K562 (cell line): ENCODE data around the gene CMAS. TPM values are rescaled to one million over a fixed set of nuclear protein-coding genes. Genes with fewer than 3 reads are reported as not detected.

Source experiments
- ETV5 ChIP-seq: sonication (generic); formaldehyde crosslinking; IDR thresholded peaks from 2 replicates; pipeline ENCODE4 v1.4.0; 2020; ENCODE audit warnings: low read depth, mild to moderate bottlenecking, missing genetic modification reagents
- GATAD2B ChIP-seq: fragments of 450-650 bp; IDR thresholded peaks from 2 replicates; pipeline ENCODE4 v1.6.1; 2017; ENCODE audit warnings: mild to moderate bottlenecking, borderline replicate concordance
- HDGF ChIP-seq: fragments of 450-650 bp; IDR thresholded peaks from 2 replicates; pipeline ENCODE4 v1.6.1; 2016
- HLTF ChIP-seq: fragments of 450-650 bp; IDR thresholded peaks from 2 replicates; pipeline ENCODE4 v1.6.1; 2016
- HNRNPL ChIP-seq: fragments of 200-400 bp; formaldehyde crosslinking; IDR thresholded peaks from 2 replicates; pipeline ENCODE4 v1.6.1; 2017; ENCODE audit warnings: low read depth, mild to moderate bottlenecking, low read length
- NCOA1 ChIP-seq: fragments of 450-650 bp; IDR thresholded peaks from 2 replicates; pipeline ENCODE4 v1.6.1; 2016; ENCODE audit warnings: low read depth
- NELFE ChIP-seq: IDR thresholded peaks from 2 replicates; pipeline ENCODE4 v1.6.1; 2011; ENCODE audit warnings: mild to moderate bottlenecking; ENCODE audit not compliant: insufficient read depth, insufficient read length
- POU5F1 ChIP-seq: fragments of 150-350 bp; IDR thresholded peaks from 2 replicates; pipeline ENCODE4 v1.6.1; 2014; ENCODE audit warnings: borderline replicate concordance, low read length, low read depth, mild to moderate bottlenecking; ENCODE audit not compliant: partially characterized antibody
- SIN3B ChIP-seq: fragments of 450-650 bp; IDR thresholded peaks from 2 replicates; pipeline ENCODE4 v1.6.1; 2017; ENCODE audit warnings: low read depth, mild to moderate bottlenecking, moderate library complexity
- SP2 ChIP-seq: IDR thresholded peaks from 2 replicates; pipeline ENCODE4 v1.6.1; 2011; ENCODE audit warnings: mild to moderate bottlenecking, low read depth, low read length, moderate library complexity; ENCODE audit not compliant: poor library complexity, severe bottlenecking; ENCODE audit errors: extremely low read depth
- YY1 ChIP-seq, 3 experiments: IDR thresholded peaks; 2 replicates each; pipeline ENCODE4 v1.6.1; 2011; ENCODE audit warnings: low read length in 2 of 3, mild to moderate bottlenecking in 2 of 3, moderate library complexity in 2 of 3, borderline replicate concordance in 1 of 3, control low read depth in 1 of 3, low read depth in 1 of 3; ENCODE audit not compliant: insufficient read depth in 3 of 3, insufficient replicate concordance in 2 of 3, control insufficient read depth in 1 of 3, insufficient read length in 1 of 3; ENCODE audit errors: extremely low read depth in 1 of 3
- ZBTB8A ChIP-seq: fragments of 450-650 bp; IDR thresholded peaks from 2 replicates; pipeline ENCODE4 v1.6.1; 2018; ENCODE audit warnings: mild to moderate bottlenecking, moderate library complexity; ENCODE audit not compliant: partially characterized antibody
- ZEB2 ChIP-seq: fragments of 450-650 bp; IDR thresholded peaks from 2 replicates; pipeline ENCODE4 v1.6.1; 2016
- polyA plus RNA-seq, 8 experiments: library from polyadenylated mRNA; depleted of rRNA in 4 of 8; stranded (reverse) in 5 of 8; unstranded in 3 of 8; fragments of >200 nt; fragmentation: Nextera tagmentation in 2 of 8; fragmentation: Illumina TruSeq in 1 of 8; extraction: Ambion mirVana in 2 of 8; extraction: Trizol in 1 of 8; gene quantifications; 2 replicates each; pipeline versions ENCODE4 v1.2.1 to v1.2.3, GENCODE V29; 2011 to 2014; ENCODE audit warnings: inconsistent platforms in 1 of 8, missing spikeins in 1 of 8
- total RNA-seq, 7 experiments: library from RNA; depleted of rRNA in 6 of 7; stranded (reverse); fragments of >200 nt in 6 of 7; fragmentation: Illumina TruSeq in 2 of 7; extraction: Trizol in 2 of 7; gene quantifications; 2 replicates each; pipeline versions ENCODE4 v1.2.1 to v1.2.3, GENCODE V29; 2011 to 2021; ENCODE audit warnings: low replicate concordance in 1 of 7
- TF ChIP-seq, protein P1 (sequence below): fragments of 250-450 bp; sonication (Bioruptor Pico); IDR thresholded peaks from 2 replicates; pipeline ENCODE4 v1.6.1; 2021; ENCODE audit warnings: mild to moderate bottlenecking
- TF ChIP-seq, protein P2 (sequence below): fragments of 250-450 bp; sonication (Bioruptor Pico); IDR thresholded peaks from 2 replicates; pipeline ENCODE4 v1.9.0; 2021; ENCODE audit warnings: mild to moderate bottlenecking, inconsistent platforms
- TF ChIP-seq, protein P3 (sequence below): sonication (generic); formaldehyde crosslinking; IDR thresholded peaks from 2 replicates; pipeline ENCODE4 v1.8.0; 2023; ENCODE audit warnings: mild to moderate bottlenecking, missing genetic modification reagents
- TF ChIP-seq, protein P4 (sequence below), 2 experiments: IDR thresholded peaks; 2 replicates each; pipeline ENCODE4 v1.6.1; 2012; ENCODE audit warnings: improper control_type of control experiment in 2 of 2, low read depth in 2 of 2, low read length in 2 of 2, borderline replicate concordance in 1 of 2

The CMAS gene
- total and polyA plus RNA-seq, 9 of the 15 experiments (the other 6 are each of a cell fraction or from before 2014, with no cell fraction given): 29.7 to 108 (median 65.3) TPM

DNA sequence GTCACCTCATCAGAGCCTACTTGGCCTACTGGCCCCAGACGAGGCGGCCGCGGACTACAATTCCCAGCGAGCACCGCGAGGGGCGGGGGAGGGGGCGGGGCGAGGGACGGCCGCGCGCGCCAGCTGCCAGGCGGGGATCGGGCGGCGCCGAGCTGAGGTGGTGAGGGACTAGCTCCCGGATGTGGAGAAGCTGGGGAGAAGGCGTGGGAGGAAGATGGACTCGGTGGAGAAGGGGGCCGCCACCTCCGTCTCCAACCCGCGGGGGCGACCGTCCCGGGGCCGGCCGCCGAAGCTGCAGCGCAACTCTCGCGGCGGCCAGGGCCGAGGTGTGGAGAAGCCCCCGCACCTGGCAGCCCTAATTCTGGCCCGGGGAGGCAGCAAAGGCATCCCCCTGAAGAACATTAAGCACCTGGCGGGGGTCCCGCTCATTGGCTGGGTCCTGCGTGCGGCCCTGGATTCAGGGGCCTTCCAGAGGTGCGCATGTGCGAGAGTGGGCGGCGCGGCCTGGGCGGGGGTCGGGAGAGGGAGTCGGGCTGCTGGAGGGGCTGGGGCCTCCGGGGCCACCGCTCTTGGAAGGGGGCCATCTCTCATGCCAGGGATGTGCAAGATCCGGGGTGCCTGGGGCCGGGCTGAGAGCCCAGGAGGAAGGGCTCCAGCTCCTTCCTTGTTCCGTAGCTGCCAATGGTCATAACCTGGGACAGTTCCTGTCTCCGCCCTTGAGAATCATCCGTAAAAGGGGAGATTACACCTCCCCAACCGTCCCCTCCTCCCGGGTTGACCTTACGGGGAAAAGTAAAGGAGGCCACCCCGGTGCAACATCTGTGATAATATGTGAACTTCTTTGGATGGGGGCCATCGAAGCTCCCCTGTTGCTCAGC is at the start of gene CMAS (continued):
- TF ChIP-seq, protein P1, sequence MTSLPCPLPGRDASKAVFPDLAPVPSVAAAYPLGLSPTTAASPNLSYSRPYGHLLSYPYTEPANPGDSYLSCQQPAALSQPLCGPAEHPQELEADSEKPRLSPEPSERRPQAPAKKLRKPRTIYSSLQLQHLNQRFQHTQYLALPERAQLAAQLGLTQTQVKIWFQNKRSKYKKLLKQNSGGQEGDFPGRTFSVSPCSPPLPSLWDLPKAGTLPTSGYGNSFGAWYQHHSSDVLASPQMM (CRISPR knock-in tag): no peak
- TF ChIP-seq HLTF: no peak
- TF ChIP-seq HDGF: no peak
- no peak for TF ChIP-seq SIN3B
- no peak for TF ChIP-seq ZBTB8A
- TF ChIP-seq, protein P2, sequence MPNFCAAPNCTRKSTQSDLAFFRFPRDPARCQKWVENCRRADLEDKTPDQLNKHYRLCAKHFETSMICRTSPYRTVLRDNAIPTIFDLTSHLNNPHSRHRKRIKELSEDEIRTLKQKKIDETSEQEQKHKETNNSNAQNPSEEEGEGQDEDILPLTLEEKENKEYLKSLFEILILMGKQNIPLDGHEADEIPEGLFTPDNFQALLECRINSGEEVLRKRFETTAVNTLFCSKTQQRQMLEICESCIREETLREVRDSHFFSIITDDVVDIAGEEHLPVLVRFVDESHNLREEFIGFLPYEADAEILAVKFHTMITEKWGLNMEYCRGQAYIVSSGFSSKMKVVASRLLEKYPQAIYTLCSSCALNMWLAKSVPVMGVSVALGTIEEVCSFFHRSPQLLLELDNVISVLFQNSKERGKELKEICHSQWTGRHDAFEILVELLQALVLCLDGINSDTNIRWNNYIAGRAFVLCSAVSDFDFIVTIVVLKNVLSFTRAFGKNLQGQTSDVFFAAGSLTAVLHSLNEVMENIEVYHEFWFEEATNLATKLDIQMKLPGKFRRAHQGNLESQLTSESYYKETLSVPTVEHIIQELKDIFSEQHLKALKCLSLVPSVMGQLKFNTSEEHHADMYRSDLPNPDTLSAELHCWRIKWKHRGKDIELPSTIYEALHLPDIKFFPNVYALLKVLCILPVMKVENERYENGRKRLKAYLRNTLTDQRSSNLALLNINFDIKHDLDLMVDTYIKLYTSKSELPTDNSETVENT (CRISPR knock-in tag): peak; percentile 42; the same call in 1 of the 2 replicates
- no peak for TF ChIP-seq GATAD2B
- TF ChIP-seq NELFE: no peak
- no peak for TF ChIP-seq HNRNPL
- TF ChIP-seq, protein P3, sequence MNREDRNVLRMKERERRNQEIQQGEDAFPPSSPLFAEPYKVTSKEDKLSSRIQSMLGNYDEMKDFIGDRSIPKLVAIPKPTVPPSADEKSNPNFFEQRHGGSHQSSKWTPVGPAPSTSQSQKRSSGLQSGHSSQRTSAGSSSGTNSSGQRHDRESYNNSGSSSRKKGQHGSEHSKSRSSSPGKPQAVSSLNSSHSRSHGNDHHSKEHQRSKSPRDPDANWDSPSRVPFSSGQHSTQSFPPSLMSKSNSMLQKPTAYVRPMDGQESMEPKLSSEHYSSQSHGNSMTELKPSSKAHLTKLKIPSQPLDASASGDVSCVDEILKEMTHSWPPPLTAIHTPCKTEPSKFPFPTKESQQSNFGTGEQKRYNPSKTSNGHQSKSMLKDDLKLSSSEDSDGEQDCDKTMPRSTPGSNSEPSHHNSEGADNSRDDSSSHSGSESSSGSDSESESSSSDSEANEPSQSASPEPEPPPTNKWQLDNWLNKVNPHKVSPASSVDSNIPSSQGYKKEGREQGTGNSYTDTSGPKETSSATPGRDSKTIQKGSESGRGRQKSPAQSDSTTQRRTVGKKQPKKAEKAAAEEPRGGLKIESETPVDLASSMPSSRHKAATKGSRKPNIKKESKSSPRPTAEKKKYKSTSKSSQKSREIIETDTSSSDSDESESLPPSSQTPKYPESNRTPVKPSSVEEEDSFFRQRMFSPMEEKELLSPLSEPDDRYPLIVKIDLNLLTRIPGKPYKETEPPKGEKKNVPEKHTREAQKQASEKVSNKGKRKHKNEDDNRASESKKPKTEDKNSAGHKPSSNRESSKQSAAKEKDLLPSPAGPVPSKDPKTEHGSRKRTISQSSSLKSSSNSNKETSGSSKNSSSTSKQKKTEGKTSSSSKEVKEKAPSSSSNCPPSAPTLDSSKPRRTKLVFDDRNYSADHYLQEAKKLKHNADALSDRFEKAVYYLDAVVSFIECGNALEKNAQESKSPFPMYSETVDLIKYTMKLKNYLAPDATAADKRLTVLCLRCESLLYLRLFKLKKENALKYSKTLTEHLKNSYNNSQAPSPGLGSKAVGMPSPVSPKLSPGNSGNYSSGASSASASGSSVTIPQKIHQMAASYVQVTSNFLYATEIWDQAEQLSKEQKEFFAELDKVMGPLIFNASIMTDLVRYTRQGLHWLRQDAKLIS (CRISPR knock-in tag): no peak
- TF ChIP-seq SP2: no peak
- TF ChIP-seq, protein P4, sequence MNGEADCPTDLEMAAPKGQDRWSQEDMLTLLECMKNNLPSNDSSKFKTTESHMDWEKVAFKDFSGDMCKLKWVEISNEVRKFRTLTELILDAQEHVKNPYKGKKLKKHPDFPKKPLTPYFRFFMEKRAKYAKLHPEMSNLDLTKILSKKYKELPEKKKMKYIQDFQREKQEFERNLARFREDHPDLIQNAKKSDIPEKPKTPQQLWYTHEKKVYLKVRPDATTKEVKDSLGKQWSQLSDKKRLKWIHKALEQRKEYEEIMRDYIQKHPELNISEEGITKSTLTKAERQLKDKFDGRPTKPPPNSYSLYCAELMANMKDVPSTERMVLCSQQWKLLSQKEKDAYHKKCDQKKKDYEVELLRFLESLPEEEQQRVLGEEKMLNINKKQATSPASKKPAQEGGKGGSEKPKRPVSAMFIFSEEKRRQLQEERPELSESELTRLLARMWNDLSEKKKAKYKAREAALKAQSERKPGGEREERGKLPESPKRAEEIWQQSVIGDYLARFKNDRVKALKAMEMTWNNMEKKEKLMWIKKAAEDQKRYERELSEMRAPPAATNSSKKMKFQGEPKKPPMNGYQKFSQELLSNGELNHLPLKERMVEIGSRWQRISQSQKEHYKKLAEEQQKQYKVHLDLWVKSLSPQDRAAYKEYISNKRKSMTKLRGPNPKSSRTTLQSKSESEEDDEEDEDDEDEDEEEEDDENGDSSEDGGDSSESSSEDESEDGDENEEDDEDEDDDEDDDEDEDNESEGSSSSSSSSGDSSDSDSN (IDR thresholded peaks at IDR 0.05; ENCODE audit: borderline replicate concordance in 1 of 2, low read depth in 2 of 2, low read length in 2 of 2): peak in 1 of 2 experiments; percentile 66; a peak in 1 of 4 replicates
- peak; percentile 52; the same call in 1 of the 2 replicates for TF ChIP-seq ZEB2
- TF ChIP-seq POU5F1: no peak
- TF ChIP-seq ETV5: no peak
- TF ChIP-seq NCOA1: peak; percentile 71; the same call in 1 of the 2 replicates
- TF ChIP-seq YY1 (IDR thresholded peaks at IDR 0.05; ENCODE audit: borderline replicate concordance in 1 of 3, control insufficient read depth in 1 of 3, extremely low read depth in 1 of 3, insufficient read depth in 3 of 3, insufficient read length in 1 of 3, insufficient replicate concordance in 2 of 3, low read depth in 1 of 3, low read length in 2 of 3): peak in 2 of 3 experiments; percentile 58 to 75
